Lung (tissue), 12 donors: Measurements from ENCODE around the gene PCMTD2. TPM values are rescaled to one million over a fixed set of nuclear protein-coding genes. Genes with fewer than 3 reads are reported as not detected.

Experiments
- ATAC-seq: fragments of 200-7000 bp; cut with Tn5 transposase; one replicate; pipeline ENCODE4 v1.9.1; 2020; ENCODE audit warnings: moderate number of reproducible peaks; ENCODE audit not compliant: insufficient read depth, low FRiP score
- DNase-seq, 3 donors: peaks; one replicate each; pipeline ENCODE4 v3.0.0-alpha.2; 2013 to 2017
- H3K27ac ChIP-seq, 2 donors: one replicate each; pipeline ENCODE4 v1.5.1; 2013; ENCODE audit warnings: mild to moderate bottlenecking in 2 of 2, moderate library complexity in 2 of 2, control low read depth in 1 of 2, inconsistent platforms in 1 of 2, low read depth in 1 of 2, low read length in 1 of 2
- H3K27me3 ChIP-seq, 3 donors: one replicate each; pipeline ENCODE4 v1.5.1; 2013; ENCODE audit warnings: low read length in 2 of 3; ENCODE audit not compliant: control insufficient read depth in 3 of 3, insufficient read depth in 3 of 3
- H3K36me3 ChIP-seq, 4 donors: one replicate each; pipeline ENCODE4 v1.5.1; 2013; ENCODE audit warnings: low read length in 4 of 4, mild to moderate bottlenecking in 1 of 4, moderate library complexity in 1 of 4; ENCODE audit not compliant: control insufficient read depth in 4 of 4, insufficient read depth in 4 of 4
- H3K4me1 ChIP-seq, 5 donors: one replicate each; pipeline ENCODE4 v1.5.1; 2013; ENCODE audit warnings: low read length in 5 of 5, mild to moderate bottlenecking in 2 of 5, moderate library complexity in 1 of 5; ENCODE audit not compliant: control insufficient read depth in 5 of 5, insufficient read depth in 5 of 5
- H3K4me3 ChIP-seq: one replicate; pipeline ENCODE4 v1.5.1; 2013; ENCODE audit warnings: mild to moderate bottlenecking, control low read depth, moderate library complexity
- H3K9ac ChIP-seq, 2 donors: one replicate each; pipeline ENCODE4 v1.5.1; 2013; ENCODE audit warnings: low read length in 2 of 2, control low read depth in 1 of 2; ENCODE audit not compliant: insufficient read depth in 1 of 2
- H3K9me3 ChIP-seq, 4 donors: one replicate each; pipeline ENCODE4 v1.5.1; 2013; ENCODE audit warnings: low read length in 3 of 4, mild to moderate bottlenecking in 1 of 4, moderate library complexity in 1 of 4; ENCODE audit not compliant: control insufficient read depth in 4 of 4, insufficient read depth in 3 of 4
- CTCF ChIP-seq: IDR thresholded peaks from 2 replicates; pipeline ENCODE4 v1.5.1; 2012; ENCODE audit warnings: mild to moderate bottlenecking; ENCODE audit errors: control extremely low read depth, extremely low read depth
- WGBS, 2 donors: extraction: QIAGEN DNeasy Blood & Tissue Kit; methylation state at CpG; one replicate each; pipeline ENCODE4 v1.1.7; 2013; 5-methylcytosine and 5-hydroxymethylcytosine counted together
- polyA plus RNA-seq, 2 donors: library from polyadenylated mRNA; stranded (reverse); fragments of 200-250 nt; gene quantifications; one replicate each; pipeline ENCODE4 v1.2.1, GENCODE V29; 2013
- total RNA-seq, 2 donors: library from RNA; depleted of rRNA in 1 of 2; stranded (reverse); fragments of >200 nt in 1 of 2; gene quantifications; one replicate each; pipeline ENCODE4 v1.2.1, GENCODE V29; 2014 to 2021
- donor health status: control.
- donor health status: control.
- donor health status: Bipolar disorder and iron deficiency.
- donor health status: healthy.
- donor health status: DM: yes; HTN: yes; CAD: no.

PCMTD2 gene
- total and polyA plus RNA-seq, 4 donors = 16.5 to 123 (median 25.2) TPM

- no peak for TF ChIP-seq CTCF
- H3K9me3 ChIP-seq = no peaks in the 10 kb centered on the region
- DNase-seq (no peak), ATAC-seq (no peak)
- WGBS, 2 donors = 92 to 93% methylated on average over 11 of the region's 11 CpGs
- no peak overlapping the region for H3K9ac ChIP-seq
- H3K4me3 ChIP-seq = no peak overlapping the region
- peaks cover 1 to 31% (median 16%) of the 10 kb centered on the region in 5 donors for H3K4me1 ChIP-seq
- H3K27me3 ChIP-seq = no peaks in the 10 kb centered on the region
- H3K36me3 ChIP-seq = no peaks in the 10 kb centered on the region
- H3K27ac ChIP-seq = no peak overlapping the region
These were observed 38.6 kb upstream of the PCMTD2 start for GRCh38 chr20:64216910-64217309.

- DNase-seq (no peak), ATAC-seq (no peak)
- Histone ChIP-seq H3K4me1 (peaks cover 5 to 26% (median 14%) of the 10 kb centered on the region in 5 donors), H3K9me3 (no peaks in the 10 kb centered on the region), H3K36me3 (no peaks in the 10 kb centered on the region), H3K27ac (no peak overlapping the region), H3K4me3 (no peak overlapping the region), H3K27me3 (no peaks in the 10 kb centered on the region), H3K9ac (no peak overlapping the region)
- 80 to 91% methylated on average over 13 of the region's 13 CpGs for whole genome bisulfite sequencing, 2 donors
- no peak for TF ChIP-seq CTCF
These were observed 37.9 kb upstream of the PCMTD2 start for GRCh38 chr20:64217539-64218221.

GRCh38 chr20:64219202-64219601 lies 36.3 kb upstream of the PCMTD2 start:
- 77 to 86% methylated on average over 12 of the region's 12 CpGs for WGBS, 2 donors
- Histone ChIP-seq H3K9me3 (no peaks in the 10 kb centered on the region), H3K4me3 (no peak overlapping the region), H3K4me1 (peaks cover 1 to 27% (median 9%) of the 10 kb centered on the region in 5 donors), H3K9ac (no peak overlapping the region), H3K36me3 (no peaks in the 10 kb centered on the region), H3K27ac (no peak overlapping the region), H3K27me3 (no peaks in the 10 kb centered on the region)
- ATAC-seq (no peak), DNase-seq (no peak)
- no peak for TF ChIP-seq CTCF

GRCh38 chr20:64219730-64220129 lies 35.8 kb upstream of the PCMTD2 start:
- WGBS, 2 donors = 79 to 80% methylated on average over 16 of the region's 16 CpGs
- no peak overlapping the region for H3K27ac ChIP-seq
- no peaks in the 10 kb centered on the region for H3K9me3 ChIP-seq
- H3K9ac ChIP-seq = no peak overlapping the region
- ATAC-seq (no peak), DNase-seq (no peak)
- peaks cover 2 to 31% (median 9%) of the 10 kb centered on the region in 5 donors for H3K4me1 ChIP-seq
- no peak overlapping the region for H3K4me3 ChIP-seq
- no peaks in the 10 kb centered on the region for H3K36me3 ChIP-seq
- no peaks in the 10 kb centered on the region for H3K27me3 ChIP-seq
- TF ChIP-seq CTCF = no peak
